Fibroblast of skin of left quadriceps (primary cell): Measurements from ENCODE around the gene OPCML.

Source experiments
- DNase-seq, 2 experiments: peaks; one replicate each; pipeline ENCODE4 v3.0.0-alpha.2; 2013; ENCODE audit warnings: low read depth in 2 of 2

The OPCML gene

GRCh38 chr11:133541021-133541719 is 8.9 kb upstream of the OPCML start:
- DNase-seq, result no peak

GRCh38 chr11:133536198-133536597 is 3.9 kb upstream of the OPCML start:
- no peak for DNase-seq

- DNase-seq, result no peak
These were observed 904 bp upstream of the OPCML start for GRCh38 chr11:133533205-133533604.

GRCh38 chr11:133531458-133531857 is 843 bp downstream of the OPCML start:
- DNase-seq, result no peak

GRCh38 chr11:133530501-133530835 is 1.8 kb downstream of the OPCML start:
- no peak for DNase-seq

- no peak for DNase-seq
These were observed 2.3 kb downstream of the OPCML start for GRCh38 chr11:133529807-133530500.

- DNase-seq, result no peak
These were observed 5.5 kb downstream of the OPCML start for GRCh38 chr11:133526790-133527189.

GRCh38 chr11:133525976-133526375 is 6.3 kb downstream of the OPCML start:
- no peak for DNase-seq

- DNase-seq, result no peak
These were observed 7.8 kb downstream of the OPCML start for GRCh38 chr11:133524488-133524887.

GRCh38 chr11:133522344-133522743 is 10.0 kb downstream of the OPCML start:
- DNase-seq, result no peak

GRCh38 chr11:133521502-133521901 is 10.8 kb downstream of the OPCML start:
- no peak for DNase-seq

- no peak for DNase-seq
These were observed 11.6 kb downstream of the OPCML start for GRCh38 chr11:133520707-133521106.

- no peak for DNase-seq
These were observed 12.7 kb downstream of the OPCML start for GRCh38 chr11:133519560-133519959.

GRCh38 chr11:133518702-133519264 is 13.5 kb downstream of the OPCML start:
- DNase-seq, result no peak

- DNase-seq, result no peak
These were observed 15.5 kb downstream of the OPCML start for GRCh38 chr11:133516845-133517244.

- no peak for DNase-seq
These were observed 17.2 kb downstream of the OPCML start for GRCh38 chr11:133515107-133515506.

GRCh38 chr11:133509924-133510697 is 22.2 kb downstream of the OPCML start:
- no peak for DNase-seq

GRCh38 chr11:133508468-133508867 is 23.8 kb downstream of the OPCML start:
- DNase-seq, result no peak

- DNase-seq, result no peak
These were observed 25.1 kb downstream of the OPCML start for GRCh38 chr11:133507185-133507584.

GRCh38 chr11:133506551-133507094 is 25.7 kb downstream of the OPCML start:
- DNase-seq, result no peak

GRCh38 chr11:133506023-133506422 is 26.3 kb downstream of the OPCML start:
- DNase-seq, result no peak

- DNase-seq, result no peak
These were observed 27.4 kb downstream of the OPCML start for GRCh38 chr11:133504906-133505305.
